Neuronal stem cell (in vitro differentiated cells): ENCODE results near the gene KLHDC9.

Experiments used
- DNase-seq: peaks from one replicate; pipeline ENCODE4 v3.0.0-alpha.2; 2013; ENCODE audit warnings: low spot score
- H2AFZ ChIP-seq: one replicate; pipeline ENCODE4 v1.6.1; 2013; ENCODE audit warnings: mild to moderate bottlenecking, low read length, inconsistent platforms
- H2AK5ac ChIP-seq: 2 replicates; pipeline ENCODE4 v1.6.1; 2013; ENCODE audit warnings: low read depth, mild to moderate bottlenecking, inconsistent platforms, low read length, moderate library complexity, mixed read lengths
- H2BK120ac ChIP-seq: 2 replicates; pipeline ENCODE4 v1.6.1; 2013; ENCODE audit warnings: low read depth, mild to moderate bottlenecking, inconsistent platforms, low read length, moderate library complexity, mixed read lengths
- H2BK12ac ChIP-seq: one replicate; pipeline ENCODE4 v1.6.1; 2013; ENCODE audit warnings: low read length, inconsistent platforms
- H2BK15ac ChIP-seq: 2 replicates; pipeline ENCODE4 v1.6.1; 2013; ENCODE audit warnings: mild to moderate bottlenecking, low read length, inconsistent platforms, mixed read lengths
- H2BK5ac ChIP-seq: one replicate; pipeline ENCODE4 v1.6.1; 2013; ENCODE audit warnings: inconsistent platforms, mild to moderate bottlenecking, low read length, moderate library complexity
- H3K14ac ChIP-seq: one replicate; pipeline ENCODE4 v1.6.1; 2013; ENCODE audit warnings: low read length, inconsistent platforms
- H3K18ac ChIP-seq: 2 replicates; pipeline ENCODE4 v1.6.1; 2013; ENCODE audit warnings: low read length, inconsistent platforms
- H3K23ac ChIP-seq: 2 replicates; pipeline ENCODE4 v1.6.1; 2013; ENCODE audit warnings: low read depth, mild to moderate bottlenecking, mixed read lengths, low read length, inconsistent platforms; ENCODE audit not compliant: poor library complexity
- H3K27ac ChIP-seq: replicated peaks from 3 replicates; pipeline ENCODE4 v1.5.1; 2013; ENCODE audit warnings: low read length, inconsistent platforms
- H3K27me3 ChIP-seq, 3 experiments: 2 replicates each; pipeline ENCODE4 v1.6.1; 2013; ENCODE audit warnings: low read length in 3 of 3, mild to moderate bottlenecking in 2 of 3, inconsistent platforms in 1 of 3, low read depth in 1 of 3, mixed read lengths in 1 of 3, moderate library complexity in 1 of 3; ENCODE audit not compliant: control insufficient read depth in 3 of 3, insufficient read depth in 3 of 3
- H3K36me3 ChIP-seq, 2 donors: replicated peaks in 1 of 2; 2 replicates each; pipeline ENCODE4 v1.6.1; 2013; ENCODE audit warnings: low read length in 2 of 2; ENCODE audit not compliant: control insufficient read depth in 2 of 2, insufficient read depth in 2 of 2
- H3K4ac ChIP-seq: 2 replicates; pipeline ENCODE4 v1.6.1; 2013; ENCODE audit warnings: inconsistent platforms, mild to moderate bottlenecking, low read length, moderate library complexity
- H3K4me1 ChIP-seq, 2 donors: 1 replicate in 1 of 2; 2 replicates in 1 of 2; pipeline ENCODE4 v1.6.1; 2013; ENCODE audit warnings: low read length in 2 of 2, low read depth in 1 of 2; ENCODE audit not compliant: control insufficient read depth in 2 of 2, insufficient read depth in 1 of 2
- H3K4me2 ChIP-seq: one replicate; pipeline ENCODE4 v1.6.1; 2013; ENCODE audit warnings: mild to moderate bottlenecking, low read length, inconsistent platforms; ENCODE audit not compliant: insufficient read depth, poor library complexity, severe bottlenecking
- H3K4me3 ChIP-seq, 2 donors: 2 replicates each; pipeline ENCODE4 v1.5.1; 2013; ENCODE audit warnings: low read length in 2 of 2, mild to moderate bottlenecking in 2 of 2, inconsistent platforms in 1 of 2, moderate library complexity in 1 of 2
- H3K79me1 ChIP-seq: one replicate; pipeline ENCODE4 v1.6.1; 2013; ENCODE audit warnings: low read depth, mild to moderate bottlenecking, inconsistent platforms, low read length, moderate library complexity
- H3K9ac ChIP-seq: one replicate; pipeline ENCODE4 v1.6.1; 2013; ENCODE audit warnings: mild to moderate bottlenecking, low read depth, low read length, inconsistent platforms; ENCODE audit not compliant: poor library complexity
- H3K9me3 ChIP-seq, 2 donors: replicated peaks in 1 of 2; 2 replicates each; pipeline versions ENCODE3 to v1.6.1; 2013; ENCODE audit warnings: low read length in 2 of 2, mild to moderate bottlenecking in 2 of 2, inconsistent platforms in 1 of 2, low read depth in 1 of 2, mixed read lengths in 1 of 2, moderate library complexity in 1 of 2; ENCODE audit not compliant: control insufficient read depth in 2 of 2, insufficient read depth in 1 of 2
- H4K8ac ChIP-seq: one replicate; pipeline ENCODE4 v1.6.1; 2013; ENCODE audit warnings: low read depth, mild to moderate bottlenecking, inconsistent platforms, low read length, moderate library complexity
- H4K91ac ChIP-seq: one replicate; pipeline ENCODE4 v1.6.1; 2013; ENCODE audit warnings: low read length, low read depth, mild to moderate bottlenecking, inconsistent platforms; ENCODE audit not compliant: poor library complexity
- WGBS, 2 donors: extraction: QIAGEN DNeasy Blood & Tissue Kit; methylation state at CpG; one replicate each; pipeline ENCODE4 v1.1.7; 2013; ENCODE audit warnings: missing lambda C conversion rate in 2 of 2, mixed read lengths in 1 of 2; ENCODE audit not compliant: insufficient read length in 2 of 2, insufficient replicate concordance in 1 of 2; ENCODE audit errors: extremely low coverage in 2 of 2; 5-methylcytosine and 5-hydroxymethylcytosine counted together

KLHDC9 gene

DNA sequence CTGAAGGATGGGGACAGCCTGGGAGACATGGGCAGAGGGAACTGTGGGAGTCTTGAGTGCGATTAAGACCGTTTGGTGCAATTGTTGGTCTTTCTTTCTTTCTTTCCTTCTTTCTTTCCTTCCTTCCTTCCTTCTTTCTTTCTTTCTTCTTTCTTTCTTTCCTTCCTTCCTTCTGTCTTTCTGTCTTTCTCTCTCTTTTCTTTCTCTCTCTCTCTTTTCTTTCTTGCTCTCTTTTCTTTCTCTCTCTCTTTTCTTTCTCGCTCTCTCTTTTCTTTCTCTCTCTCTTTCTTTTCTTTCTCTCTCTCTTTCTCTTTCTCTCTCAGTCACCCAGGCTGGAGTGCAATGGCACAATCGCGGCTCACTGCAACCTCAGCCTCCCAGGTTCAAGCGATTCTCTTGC lies 2.9 kb upstream of the KLHDC9 start:
- Histone ChIP-seq H3K36me3 (peaks cover 5 to 14% of the 10 kb centered on the region in 2 donors), H2AFZ (no peak overlapping the region), H3K9me3 (no peaks in the 10 kb centered on the region), H3K4me3 (no peak overlapping the region), H3K4me1 (peaks cover 2 to 8% of the 10 kb centered on the region in 2 donors), H3K9ac (no peak overlapping the region), H3K27me3 (peaks cover 0 to 25% (median 0%) of the 10 kb centered on the region in 3 experiments), H3K4ac (no peak overlapping the region), H2BK5ac (no peak overlapping the region), H2AK5ac (no peak overlapping the region), H4K8ac (no peak overlapping the region), H3K27ac (no peak overlapping the region), H3K23ac (no peak overlapping the region), H2BK15ac (no peak overlapping the region), H3K4me2 (no peak overlapping the region), H2BK120ac (no peak overlapping the region), H3K18ac (no peak overlapping the region), H4K91ac (no peak overlapping the region), H2BK12ac (no peak overlapping the region), H3K79me1 (no peaks in the 10 kb centered on the region), H3K14ac (no peak overlapping the region)
- WGBS, 2 donors, result no CpG with 5 or more reads among the region's 6 CpGs
- DNase-seq, result no peak

DNA sequence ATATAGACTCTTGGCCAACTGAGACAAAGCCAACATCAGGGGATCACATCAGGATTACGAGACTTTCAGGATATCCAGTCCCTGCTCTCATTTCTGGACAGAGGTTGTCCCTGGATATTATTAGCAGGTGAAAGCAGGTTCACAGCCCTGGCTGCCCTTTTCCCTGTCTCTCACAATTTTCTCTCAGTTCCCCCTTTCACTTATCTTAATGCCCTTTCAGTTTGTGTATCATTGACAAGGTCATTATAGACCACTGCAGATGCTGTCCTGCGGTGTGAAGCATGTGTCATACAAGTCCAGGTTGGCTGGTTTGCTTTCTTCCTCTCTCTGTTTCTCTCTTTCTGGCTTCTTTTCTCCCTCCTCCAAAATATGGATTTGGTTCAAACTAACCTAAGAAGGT lies 2.1 kb upstream of the KLHDC9 start:
- Histone ChIP-seq H3K23ac (no peak overlapping the region), H3K14ac (no peak overlapping the region), H2AK5ac (no peak overlapping the region), H4K8ac (no peak overlapping the region), H2AFZ (no peak overlapping the region), H3K27ac (no peak overlapping the region), H3K9ac (no peak overlapping the region), H2BK15ac (no peak overlapping the region), H2BK5ac (no peak overlapping the region), H3K4me2 (no peak overlapping the region), H3K18ac (no peak overlapping the region), H3K4me1 (peaks cover 2 to 8% of the 10 kb centered on the region in 2 donors), H3K4ac (no peak overlapping the region), H3K4me3 (no peak overlapping the region), H2BK120ac (no peak overlapping the region), H3K9me3 (no peaks in the 10 kb centered on the region), H4K91ac (no peak overlapping the region), H2BK12ac (no peak overlapping the region), H3K79me1 (no peaks in the 10 kb centered on the region), H3K27me3 (peaks cover 0 to 17% (median 0%) of the 10 kb centered on the region in 3 experiments), H3K36me3 (peaks cover 7 to 22% of the 10 kb centered on the region in 2 donors)
- no peak for DNase-seq
- WGBS, 2 donors, result no CpG with 5 or more reads among the region's 2 CpGs

DNA sequence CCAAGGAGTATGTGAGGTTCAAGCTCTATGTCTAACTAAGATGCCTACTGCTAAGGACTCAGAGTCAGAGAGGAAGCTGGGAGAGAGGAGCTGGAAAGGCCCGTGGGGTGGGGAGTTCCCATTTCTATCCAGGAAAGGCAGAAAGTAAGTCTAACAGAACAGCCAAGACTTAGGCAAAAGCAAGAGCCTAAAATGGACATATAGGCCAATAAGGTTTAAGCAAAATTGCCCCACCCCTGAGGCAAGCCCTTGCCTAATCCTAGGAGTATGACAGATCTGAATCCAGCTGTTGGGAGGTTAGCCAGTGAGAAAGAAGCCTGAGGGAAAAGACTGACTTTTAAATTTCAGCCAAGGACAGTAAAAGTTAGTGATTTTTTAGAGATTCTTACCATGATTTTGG lies 1.6 kb upstream of the KLHDC9 start:
- WGBS, 2 donors, result no CpG with 5 or more reads among the region's 1 CpG
- no peak overlapping the region for H4K8ac ChIP-seq
- no peak overlapping the region for H3K9ac ChIP-seq
- H3K36me3 ChIP-seq, result peaks cover 9 to 26% of the 10 kb centered on the region in 2 donors
- no peak overlapping the region for H3K4me2 ChIP-seq
- no peak overlapping the region for H2BK12ac ChIP-seq
- H3K27ac ChIP-seq, result no peak overlapping the region
- peaks cover 2 to 8% of the 10 kb centered on the region in 2 donors for H3K4me1 ChIP-seq
- no peak overlapping the region for H3K18ac ChIP-seq
- H4K91ac ChIP-seq, result no peak overlapping the region
- no peak overlapping the region for H2AK5ac ChIP-seq
- H2BK120ac ChIP-seq, result no peak overlapping the region
- no peak overlapping the region for H2BK5ac ChIP-seq
- peaks cover 0 to 14% (median 0%) of the 10 kb centered on the region in 3 experiments for H3K27me3 ChIP-seq
- H2AFZ ChIP-seq, result no peak overlapping the region
- H3K79me1 ChIP-seq, result no peaks in the 10 kb centered on the region
- no peak overlapping the region for H3K14ac ChIP-seq
- DNase-seq, result no peak
- no peak overlapping the region for H3K4me3 ChIP-seq
- H3K4ac ChIP-seq, result no peak overlapping the region
- no peak overlapping the region for H3K23ac ChIP-seq
- no peak overlapping the region for H2BK15ac ChIP-seq
- no peaks in the 10 kb centered on the region for H3K9me3 ChIP-seq

- Histone ChIP-seq H4K91ac (no peak overlapping the region), H3K4ac (no peak overlapping the region), H3K36me3 (peaks cover 18 to 39% of the 10 kb centered on the region in 2 donors), H3K4me1 (peaks cover 2 to 8% of the 10 kb centered on the region in 2 donors), H2AK5ac (peak overlapping the region; percentile 53), H3K4me2 (peak overlapping the region; percentile 91), H2AFZ (no peak overlapping the region), H3K79me1 (no peaks in the 10 kb centered on the region), H2BK15ac (no peak overlapping the region), H3K27ac (no peak overlapping the region), H2BK12ac (no peak overlapping the region), H3K9ac (peak overlapping the region; percentile 63), H3K27me3 (peaks cover 0 to 6% (median 0%) of the 10 kb centered on the region in 3 experiments), H3K4me3 (peak overlapping the region; percentile 67 to 91), H3K18ac (no peak overlapping the region), H4K8ac (no peak overlapping the region), H3K9me3 (no peaks in the 10 kb centered on the region), H3K23ac (no peak overlapping the region), H2BK120ac (no peak overlapping the region), H3K14ac (no peak overlapping the region), H2BK5ac (peak overlapping the region; percentile 90)
- WGBS, 2 donors, result no CpG with 5 or more reads among the region's 9 CpGs
- no peak for DNase-seq
These were observed 1.1 kb downstream of the KLHDC9 start for GRCh38 chr1:161099090-161099802.
